K562 (cell line): ENCODE results near the gene RNASET2. TPM values are rescaled to one million over a fixed set of nuclear protein-coding genes. Genes with fewer than 3 reads are reported as not detected.

Experiments
- ATAC-seq: fragments of 200-7000 bp; cut with Tn5 transposase; 3 replicates; pipeline ENCODE4 v1.9.1; 2020; ENCODE audit warnings: moderate library complexity
- BruUV-seq: library from RNA; stranded (reverse); fragments of 400-500 nt; replicated peaks from 2 replicates; lab custom pipeline; 2021; lab: Mats Ljungman, UMichigan
- CTCF ChIA-PET: fragments of 300-600 bp; formaldehyde crosslinking; extraction: SDS; loops from one replicate; lab custom pipeline; 2021; ENCODE audit warnings: low intra/inter-chr PET ratio; lab: Yijun Ruan, JAX
- POLR2A ChIA-PET: fragments of 300-600, 350-650 bp; sonication (Branson Sonifier 250); formaldehyde crosslinking; extraction: SDS; loops from one replicate; lab custom pipeline; 2021; ENCODE audit warnings: antibody characterized with exemption, inconsistent platforms; lab: Yijun Ruan, JAX
- DNase-seq, 4 experiments: peaks; one replicate each; pipeline versions ENCODE4 v3.0.0 to v3.0.0-alpha.2; 2011 to 2018; ENCODE audit warnings: low spot score in 3 of 4, mixed read lengths in 3 of 4; ENCODE audit errors: extremely low read depth in 1 of 4
- FAIRE-seq: peaks from 2 replicates; lab custom pipeline; 2011; peaks lifted over from hg19 to GRCh38; lab: Jason Lieb, UNC
- H2AFZ ChIP-seq: 2 replicates; pipeline ENCODE4 v1.6.0; 2011; ENCODE audit warnings: low read depth, low read length, control low read depth, inconsistent platforms
- H3K27ac ChIP-seq: fragments of 200-600 bp; 3 replicates; pipeline ENCODE4 v1.8.0; 2011; ENCODE audit warnings: low read depth, mild to moderate bottlenecking, control low read depth, inconsistent platforms, low read length, moderate library complexity, mixed read lengths; ENCODE audit errors: extremely low read depth
- H3K27me3 ChIP-seq, 2 experiments: fragments of 300-600 bp in 1 of 2; 2 replicates in 1 of 2; 3 replicates in 1 of 2; pipeline versions ENCODE4 v1.6.0 to v1.8.0; 2011; ENCODE audit warnings: inconsistent platforms in 2 of 2, low read length in 2 of 2, mild to moderate bottlenecking in 1 of 2, mixed read lengths in 1 of 2, moderate library complexity in 1 of 2; ENCODE audit not compliant: control insufficient read depth in 2 of 2, insufficient read depth in 2 of 2
- H3K36me3 ChIP-seq: fragments of 300-600 bp; 3 replicates; pipeline ENCODE4 v1.8.0; 2011; ENCODE audit warnings: mild to moderate bottlenecking, low read length, inconsistent platforms; ENCODE audit not compliant: control insufficient read depth, insufficient read depth
- H3K4me1 ChIP-seq, 2 experiments: fragments of 200-600 bp in 1 of 2; replicated peaks in 1 of 2; 2 replicates in 1 of 2; 3 replicates in 1 of 2; pipeline versions ENCODE4 v1.5.1 to v1.8.0; 2011; ENCODE audit warnings: inconsistent platforms in 2 of 2, low read length in 2 of 2, mild to moderate bottlenecking in 1 of 2, mixed read lengths in 1 of 2, moderate library complexity in 1 of 2; ENCODE audit not compliant: control insufficient read depth in 2 of 2, insufficient read depth in 2 of 2
- H3K4me2 ChIP-seq: 2 replicates; pipeline ENCODE4 v1.6.1; 2011; ENCODE audit warnings: low read length, control low read depth, inconsistent platforms, mixed read lengths; ENCODE audit not compliant: insufficient read depth
- H3K4me3 ChIP-seq: fragments of 200-600 bp; sonication (generic), shearing (Covaris generic); 2 replicates; pipeline ENCODE4 v1.5.1; 2016; ENCODE audit warnings: control low read depth, inconsistent platforms
- H3K79me2 ChIP-seq: fragments of 200-600 bp; 3 replicates; pipeline ENCODE4 v1.8.0; 2011; ENCODE audit warnings: low read length, inconsistent platforms; ENCODE audit not compliant: control insufficient read depth, insufficient read depth
- H3K9ac ChIP-seq, 2 experiments: 2 replicates each; pipeline versions ENCODE4 v1.6.0 to v1.6.1; 2011; ENCODE audit warnings: low read depth in 2 of 2, low read length in 2 of 2, control low read depth in 1 of 2, inconsistent platforms in 1 of 2, mild to moderate bottlenecking in 1 of 2, mixed read lengths in 1 of 2; ENCODE audit not compliant: insufficient read depth in 1 of 2
- H3K9me1 ChIP-seq: one replicate; pipeline ENCODE4 v1.6.0; 2011; ENCODE audit warnings: inconsistent platforms, mild to moderate bottlenecking, low read length, moderate library complexity; ENCODE audit not compliant: control insufficient read depth, insufficient read depth
- H3K9me3 ChIP-seq: replicated peaks from 2 replicates; pipeline ENCODE4 v1.5.1; 2011; ENCODE audit warnings: low read depth, low read length, inconsistent platforms; ENCODE audit not compliant: control insufficient read depth, insufficient read depth
- H4K20me1 ChIP-seq: replicated peaks from 2 replicates; pipeline ENCODE4 v1.6.1; 2011; ENCODE audit warnings: low read length, inconsistent platforms, mixed read lengths; ENCODE audit not compliant: control insufficient read depth, insufficient read depth
- JUN ChIP-seq, 2 experiments: sonication (generic) in 1 of 2; formaldehyde crosslinking in 1 of 2; IDR thresholded peaks; 2 replicates each; pipeline versions ENCODE4 v1.6.1 to v1.8.0; 2012 to 2022; ENCODE audit warnings: borderline replicate concordance in 2 of 2, mild to moderate bottlenecking in 2 of 2, improper control_type of control experiment in 1 of 2, low read depth in 1 of 2, low read length in 1 of 2, missing genetic modification reagents in 1 of 2
- PHF21A ChIP-seq: fragments of 450-650 bp; IDR thresholded peaks from 2 replicates; pipeline ENCODE4 v1.6.1; 2017; ENCODE audit warnings: low read depth, borderline replicate concordance
- WGBS: fragments of 100-300 bp; shearing (Covaris generic); methylation state at CpG from one replicate; pipeline ENCODE4 v1.1.6; 2016; ENCODE audit warnings: low coverage, mixed read lengths; ENCODE audit not compliant: insufficient coverage; ENCODE audit errors: missing lambda C conversion rate; 5-methylcytosine and 5-hydroxymethylcytosine counted together
- in situ Hi-C: fragments of 300-500 bp; cut with MboI; formaldehyde crosslinking; loops from 4 replicates; pipeline ENCODE4 v1.15.0; 2018; ENCODE audit warnings: inconsistent platforms, mixed read lengths
- intact Hi-C: fragments of 100-400 bp; cut with micrococcal nuclease; formaldehyde crosslinking; loops from 2 replicates; pipeline ENCODE4 v1.14.2; 2022
- polyA plus RNA-seq, 8 experiments: library from polyadenylated mRNA; depleted of rRNA in 4 of 8; stranded (reverse) in 5 of 8; unstranded in 3 of 8; fragments of >200 nt; fragmentation: Nextera tagmentation in 2 of 8; fragmentation: Illumina TruSeq in 1 of 8; extraction: Ambion mirVana in 2 of 8; extraction: Trizol in 1 of 8; gene quantifications; 2 replicates each; pipeline versions ENCODE4 v1.2.1 to v1.2.3, GENCODE V29; 2011 to 2014; ENCODE audit warnings: inconsistent platforms in 1 of 8, missing spikeins in 1 of 8
- total RNA-seq, 7 experiments: library from RNA; depleted of rRNA in 6 of 7; stranded (reverse); fragments of >200 nt in 6 of 7; fragmentation: Illumina TruSeq in 2 of 7; extraction: Trizol in 2 of 7; gene quantifications; 2 replicates each; pipeline versions ENCODE4 v1.2.1 to v1.2.3, GENCODE V29; 2011 to 2021; ENCODE audit warnings: low replicate concordance in 1 of 7
- TF ChIP-seq, protein P1 (sequence below): fragments of 200-800 bp; sonication (Bioruptor generic); IDR thresholded peaks from 2 replicates; pipeline ENCODE4 v1.6.1; 2017; ENCODE audit warnings: missing genetic modification characterization, missing compliant biosample characterization
- TF ChIP-seq, protein P2 (sequence below): sonication (generic); formaldehyde crosslinking; IDR thresholded peaks from 2 replicates; pipeline ENCODE4 v1.8.1; 2023; ENCODE audit warnings: mild to moderate bottlenecking, missing genetic modification reagents

The RNASET2 gene
- total and polyA plus RNA-seq, 9 of the 15 experiments (the other 6 are each of a cell fraction or from before 2014, with no cell fraction given), result 7.4 to 141 (median 91.3) TPM

DNA sequence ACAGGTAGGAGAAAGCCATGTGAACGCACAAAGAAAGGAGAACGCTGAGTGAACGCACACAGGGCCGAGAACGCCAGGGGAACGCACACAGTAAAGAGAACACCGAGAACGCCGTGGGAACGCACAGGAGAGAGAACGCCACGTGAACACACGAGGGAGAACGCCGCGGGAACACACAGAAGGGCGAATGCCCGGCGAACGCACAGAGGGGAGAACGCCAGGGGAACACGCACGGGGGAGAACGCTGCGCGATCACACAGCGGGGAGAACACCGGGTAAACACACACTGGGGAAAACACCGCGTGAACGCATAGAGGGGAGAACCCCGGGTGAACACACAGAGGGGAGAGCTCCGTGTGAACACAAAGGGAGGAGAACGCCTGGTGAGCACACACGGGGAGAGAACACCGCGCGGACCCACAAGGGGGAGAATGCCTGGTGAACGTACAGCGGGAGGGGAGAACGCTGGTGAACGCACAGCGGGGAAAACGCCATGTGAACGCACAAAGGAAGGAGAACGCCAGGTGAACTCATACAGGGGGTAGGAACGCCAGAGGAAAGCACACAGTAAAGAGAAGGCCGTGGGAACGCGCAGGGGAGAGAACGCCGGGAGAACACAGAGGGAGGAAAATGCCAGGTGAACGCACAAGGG, 55.3 kb downstream of the RNASET2 start:
- no peak overlapping the region for H3K27ac ChIP-seq
- H3K9ac ChIP-seq, result no peak overlapping the region
- H3K79me2 ChIP-seq, result no peaks in the 10 kb centered on the region
- no peak for ATAC-seq
- H4K20me1 ChIP-seq, result no peaks in the 10 kb centered on the region
- WGBS, result 73% methylated on average over 36 of the region's 53 CpGs
- H3K27me3 ChIP-seq, result peaks cover 14 to 47% of the 10 kb centered on the region in 2 experiments; a peak in 3 of 5 replicates
- no peaks in the 10 kb centered on the region for H3K9me1 ChIP-seq
- CTCF ChIA-PET, result no interaction called here
- H3K4me3 ChIP-seq, result no peak overlapping the region
- no peaks in the 10 kb centered on the region for H3K36me3 ChIP-seq
- TF ChIP-seq PHF21A (no peak), JUN (IDR thresholded peaks at IDR 0.05; ENCODE audit: borderline replicate concordance, low read depth, low read length) (no peak), JUN (CRISPR knock-in tag; IDR thresholded peaks at IDR 0.05; ENCODE audit: borderline replicate concordance) (no peak)
- in situ Hi-C loops, result no loop called here
- no peak for DNase-seq
- H3K4me2 ChIP-seq, result no peak overlapping the region
- no TSS peak for BruUV-seq
- H3K9me3 ChIP-seq, result peaks cover 3% of the 10 kb centered on the region; the same call in 1 of the 2 replicates
- intact Hi-C loops, result no loop called here
- no peak overlapping the region for H2AFZ ChIP-seq
- peaks cover 0 to 6% of the 10 kb centered on the region in 2 experiments; a peak in 2 of 5 replicates for H3K4me1 ChIP-seq
- FAIRE-seq, result no peak
- POLR2A ChIA-PET, result no interaction called here

DNA sequence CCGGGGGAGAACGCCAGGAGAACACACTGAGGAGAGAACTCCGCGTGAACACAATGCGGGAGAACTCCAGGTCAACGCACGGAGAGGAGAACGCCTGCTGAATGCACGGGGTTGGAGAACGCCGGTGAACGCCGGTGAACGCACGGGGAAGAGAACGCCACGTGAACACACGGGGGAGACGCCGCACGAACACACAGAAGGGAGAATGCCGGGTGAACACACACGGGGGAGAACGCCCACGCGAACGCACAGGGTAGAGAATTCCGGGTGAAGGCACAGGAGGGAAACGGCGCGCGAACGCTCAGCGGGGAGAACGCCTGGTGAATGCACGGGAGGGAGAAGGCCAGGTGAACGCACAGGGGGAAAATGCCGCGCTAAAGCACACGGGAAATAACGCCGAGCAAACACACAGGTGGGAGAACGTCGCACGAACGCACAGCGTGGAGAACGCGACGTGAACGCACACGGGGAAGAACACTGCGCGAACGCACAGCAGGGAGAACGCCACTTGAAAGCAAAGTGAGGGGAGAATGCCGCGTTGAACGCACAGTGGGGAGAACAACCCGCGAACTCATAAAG, 56.1 kb downstream of the RNASET2 start:
- TF ChIP-seq, protein P1, sequence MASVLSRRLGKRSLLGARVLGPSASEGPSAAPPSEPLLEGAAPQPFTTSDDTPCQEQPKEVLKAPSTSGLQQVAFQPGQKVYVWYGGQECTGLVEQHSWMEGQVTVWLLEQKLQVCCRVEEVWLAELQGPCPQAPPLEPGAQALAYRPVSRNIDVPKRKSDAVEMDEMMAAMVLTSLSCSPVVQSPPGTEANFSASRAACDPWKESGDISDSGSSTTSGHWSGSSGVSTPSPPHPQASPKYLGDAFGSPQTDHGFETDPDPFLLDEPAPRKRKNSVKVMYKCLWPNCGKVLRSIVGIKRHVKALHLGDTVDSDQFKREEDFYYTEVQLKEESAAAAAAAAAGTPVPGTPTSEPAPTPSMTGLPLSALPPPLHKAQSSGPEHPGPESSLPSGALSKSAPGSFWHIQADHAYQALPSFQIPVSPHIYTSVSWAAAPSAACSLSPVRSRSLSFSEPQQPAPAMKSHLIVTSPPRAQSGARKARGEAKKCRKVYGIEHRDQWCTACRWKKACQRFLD (CRISPR knock-in tag), result no peak
- TF ChIP-seq, protein P2, sequence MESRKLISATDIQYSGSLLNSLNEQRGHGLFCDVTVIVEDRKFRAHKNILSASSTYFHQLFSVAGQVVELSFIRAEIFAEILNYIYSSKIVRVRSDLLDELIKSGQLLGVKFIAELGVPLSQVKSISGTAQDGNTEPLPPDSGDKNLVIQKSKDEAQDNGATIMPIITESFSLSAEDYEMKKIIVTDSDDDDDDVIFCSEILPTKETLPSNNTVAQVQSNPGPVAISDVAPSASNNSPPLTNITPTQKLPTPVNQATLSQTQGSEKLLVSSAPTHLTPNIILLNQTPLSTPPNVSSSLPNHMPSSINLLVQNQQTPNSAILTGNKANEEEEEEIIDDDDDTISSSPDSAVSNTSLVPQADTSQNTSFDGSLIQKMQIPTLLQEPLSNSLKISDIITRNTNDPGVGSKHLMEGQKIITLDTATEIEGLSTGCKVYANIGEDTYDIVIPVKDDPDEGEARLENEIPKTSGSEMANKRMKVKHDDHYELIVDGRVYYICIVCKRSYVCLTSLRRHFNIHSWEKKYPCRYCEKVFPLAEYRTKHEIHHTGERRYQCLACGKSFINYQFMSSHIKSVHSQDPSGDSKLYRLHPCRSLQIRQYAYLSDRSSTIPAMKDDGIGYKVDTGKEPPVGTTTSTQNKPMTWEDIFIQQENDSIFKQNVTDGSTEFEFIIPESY (CRISPR knock-in tag), result peak; percentile 60; the same call in 1 of the 2 replicates
- 74% methylated on average over 59 of the region's 61 CpGs for WGBS
- ChIA-PET CTCF (no interaction called here), POLR2A (no interaction called here)
- H4K20me1 ChIP-seq, result no peaks in the 10 kb centered on the region
- DNase-seq, result no peak
- no peak overlapping the region for H3K27ac ChIP-seq
- no peak for ATAC-seq
- no peaks in the 10 kb centered on the region for H3K9me1 ChIP-seq
- H3K4me1 ChIP-seq, result peaks cover 0 to 6% of the 10 kb centered on the region in 2 experiments; a peak in 2 of 5 replicates
- H2AFZ ChIP-seq, result no peak overlapping the region
- H3K27me3 ChIP-seq, result peaks cover 14 to 39% of the 10 kb centered on the region in 2 experiments; a peak in 3 of 5 replicates
- no peak overlapping the region for H3K4me2 ChIP-seq
- no TSS peak for BruUV-seq
- H3K4me3 ChIP-seq, result no peak overlapping the region
- no peak overlapping the region for H3K9ac ChIP-seq
- no peak for FAIRE-seq
- H3K79me2 ChIP-seq, result no peaks in the 10 kb centered on the region
- peaks cover 3% of the 10 kb centered on the region; the same call in 1 of the 2 replicates for H3K9me3 ChIP-seq
- no peaks in the 10 kb centered on the region for H3K36me3 ChIP-seq
- in situ Hi-C loops (no loop called here), intact Hi-C loops (no loop called here)
